NB4 (cell line): ENCODE data around the gene UNC5B.

Experiments
- CTCF ChIP-seq: IDR thresholded peaks from one replicate; pipeline ENCODE4 v1.5.1; 2012; ENCODE audit warnings: low read depth, low read length
- MAX ChIP-seq: IDR thresholded peaks from 2 replicates; pipeline ENCODE4 v1.6.1; 2011; ENCODE audit warnings: low read depth, low read length
- MYC ChIP-seq: IDR thresholded peaks from 2 replicates; pipeline ENCODE4 v1.6.1; 2011; ENCODE audit warnings: low read depth, low read length
- POLR2A ChIP-seq: IDR thresholded peaks from 2 replicates; pipeline ENCODE4 v1.6.1; 2011; ENCODE audit warnings: mild to moderate bottlenecking; ENCODE audit not compliant: insufficient read length; ENCODE audit errors: extremely low read depth

GRCh38 chr10:71289421-71290130 lies 77.2 kb downstream of the UNC5B start:
- TF ChIP-seq CTCF (no peak), POLR2A (no peak), MAX (no peak), MYC (no peak)
